ENCODE results near the gene AADACL4.

The AADACL4 gene

GRCh38 chr1:12643785-12644184 lies at the start of gene AADACL4:
Gene AADACL4, plus strand, starts transcription at chr1:12644085. Its CDS starts 462 bp downstream, at chr1:12644547.
- no peak for DNase-seq (ENCODE audit: low read depth)

DNA sequence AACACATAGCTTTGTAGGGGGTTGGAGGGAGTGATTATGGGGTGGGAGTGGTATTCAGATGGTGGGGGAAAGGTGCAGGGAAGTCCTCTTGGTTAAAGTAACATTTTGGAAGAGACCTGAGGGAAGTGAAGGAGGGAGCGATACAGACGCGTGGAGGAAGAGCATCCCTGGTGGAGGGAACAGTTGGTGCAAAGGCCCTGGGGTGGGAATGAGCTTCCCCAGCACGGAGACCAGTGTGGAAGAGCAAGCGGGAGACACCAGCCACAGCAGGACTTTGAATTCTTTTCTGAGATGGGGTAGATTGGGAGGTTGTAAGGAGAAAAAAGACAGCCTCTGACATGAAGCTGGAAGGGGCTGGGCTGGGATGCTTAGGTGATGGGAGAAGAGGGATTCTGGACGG lies 49.4 kb upstream of the AADACL4 start:
- DNase-seq (ENCODE audit: low read depth), result no peak

GRCh38 chr1:12594966-12595756 lies 48.7 kb upstream of the AADACL4 start:
- no peak for DNase-seq (ENCODE audit: low read depth)

DNA sequence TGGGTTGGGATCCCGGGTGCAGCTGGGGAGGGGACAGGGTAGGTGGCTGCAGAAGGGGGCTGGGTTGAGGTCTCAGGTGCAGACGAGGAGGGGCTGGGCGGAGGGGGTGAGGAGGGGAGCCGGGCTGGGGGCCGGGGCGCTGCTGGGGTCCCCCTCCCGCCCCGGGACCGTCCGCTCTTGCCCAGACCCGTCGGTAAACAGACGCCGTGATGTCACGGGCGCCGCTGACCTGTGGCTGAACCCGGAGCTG lies 48.2 kb upstream of the AADACL4 start:
- no peak for DNase-seq (ENCODE audit: low read depth)

DNA sequence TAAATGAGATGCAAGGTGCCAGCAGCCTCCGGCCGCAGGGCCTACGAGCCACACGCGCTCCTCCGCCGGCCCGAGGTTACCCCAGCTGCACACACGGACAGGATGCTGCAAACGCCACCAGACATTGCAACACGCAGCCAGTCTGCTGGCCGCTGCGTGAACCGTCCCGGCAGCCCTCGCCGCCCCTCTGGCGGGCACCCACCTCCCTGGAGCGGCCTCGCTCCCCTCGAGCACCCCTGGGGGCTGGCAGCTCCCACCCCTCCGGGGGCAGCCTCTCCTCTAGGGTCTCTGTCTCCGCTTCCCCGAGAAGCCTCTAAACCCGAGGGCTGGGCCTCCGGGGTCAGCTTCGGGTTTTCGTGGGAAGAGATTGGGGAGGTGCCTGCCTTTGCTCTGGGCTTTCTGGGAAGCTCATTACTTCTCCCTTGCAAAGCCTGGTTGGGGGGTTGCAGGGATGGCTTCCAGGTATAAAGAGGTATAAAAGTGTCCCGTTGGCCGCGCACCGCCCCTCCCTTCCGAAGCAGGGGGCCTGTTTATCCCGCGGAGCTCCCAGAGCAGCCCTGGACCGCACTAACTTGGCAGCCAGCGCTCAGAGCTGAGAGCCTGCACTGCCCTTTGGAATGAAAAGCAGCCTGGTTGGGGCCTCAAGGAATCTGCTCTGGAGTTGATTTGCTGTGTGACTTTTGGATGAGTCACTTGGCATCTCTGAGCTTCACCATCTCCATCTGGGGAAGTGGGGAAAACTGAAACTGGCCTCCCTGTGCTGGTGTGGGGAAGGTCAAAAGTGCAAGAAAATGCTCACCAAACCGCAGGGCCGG lies 47.7 kb upstream of the AADACL4 start:
- DNase-seq (ENCODE audit: low read depth), result peak; percentile 97

- no peak for DNase-seq (ENCODE audit: low read depth)
These were observed 46.1 kb upstream of the AADACL4 start for GRCh38 chr1:12597792-12598191.

GRCh38 chr1:12598974-12599373 lies 44.9 kb upstream of the AADACL4 start:
- no peak for DNase-seq (ENCODE audit: low read depth)

GRCh38 chr1:12599657-12600056 lies 44.2 kb upstream of the AADACL4 start:
- DNase-seq (ENCODE audit: low read depth), result no peak

DNA sequence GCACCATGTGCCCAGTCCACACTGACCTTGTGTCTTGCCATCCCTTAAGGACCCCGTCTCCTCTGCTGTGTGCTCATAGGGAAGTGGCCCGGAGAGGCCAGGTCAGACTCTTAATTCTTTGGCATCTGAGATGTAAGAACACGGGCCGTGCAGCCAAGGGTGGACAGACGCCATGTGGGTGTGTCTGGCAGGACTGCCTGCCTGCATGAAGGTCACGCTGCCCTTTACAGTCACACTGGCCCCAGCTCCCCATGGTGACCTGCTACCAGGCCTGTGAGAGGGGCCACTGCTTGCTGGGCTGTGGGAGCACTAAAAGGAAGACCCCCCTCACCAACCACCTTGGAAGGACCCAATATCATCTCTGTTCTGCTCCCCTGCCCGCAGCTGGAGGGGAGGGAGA lies 43.5 kb upstream of the AADACL4 start:
- DNase-seq (ENCODE audit: low read depth), result no peak

GRCh38 chr1:12600880-12601633 lies 42.8 kb upstream of the AADACL4 start:
- DNase-seq (ENCODE audit: low read depth), result no peak

DNA sequence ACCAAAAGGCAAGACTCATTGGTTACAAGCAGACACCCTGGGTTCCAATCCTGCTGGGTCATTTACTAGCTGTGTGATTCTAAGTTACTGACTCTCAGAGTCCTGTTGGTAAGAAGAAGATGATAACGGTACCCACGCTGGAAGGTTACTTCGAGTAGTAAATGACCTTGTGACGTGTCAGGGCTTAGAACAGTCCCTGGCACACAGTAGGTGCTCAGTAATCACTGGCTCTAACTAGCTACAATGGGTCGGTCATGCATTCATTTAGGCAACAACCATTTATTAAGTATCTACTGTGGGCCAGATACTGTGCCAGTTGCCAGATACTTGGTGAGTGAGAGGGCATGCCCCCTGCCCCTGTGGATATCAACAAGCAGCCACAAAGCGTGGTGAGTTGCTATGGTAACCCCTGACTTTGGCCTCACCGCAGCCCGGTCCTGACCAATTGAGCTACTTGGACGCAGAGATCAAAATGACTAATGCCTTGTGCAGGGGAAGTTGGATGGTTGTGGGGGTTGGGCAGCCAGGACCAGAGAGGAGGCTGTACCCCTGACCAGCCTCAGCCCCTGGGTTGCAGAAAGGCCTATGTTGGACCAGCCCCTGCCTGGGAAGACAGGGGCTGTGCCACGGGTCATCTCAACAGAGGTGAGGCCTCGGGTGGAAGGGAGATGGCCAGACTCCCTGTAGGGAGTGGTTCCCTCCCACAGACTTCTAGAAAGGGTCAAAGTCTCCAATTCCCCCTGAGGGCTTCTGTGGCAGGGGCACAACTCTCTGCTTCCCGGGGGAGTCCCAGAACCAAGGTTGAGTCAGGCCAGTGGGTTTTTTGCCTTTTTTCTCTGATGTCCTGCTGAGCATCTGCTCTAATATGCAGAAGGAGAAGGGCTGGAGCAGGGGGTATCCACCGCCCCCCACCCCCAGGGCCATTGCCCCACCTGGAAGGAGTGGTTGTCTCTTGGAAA lies 41.9 kb upstream of the AADACL4 start:
- DNase-seq (ENCODE audit: low read depth), result peak; percentile 82

- no peak for DNase-seq (ENCODE audit: low read depth)
These were observed 41.2 kb upstream of the AADACL4 start for GRCh38 chr1:12602659-12603024.

DNA sequence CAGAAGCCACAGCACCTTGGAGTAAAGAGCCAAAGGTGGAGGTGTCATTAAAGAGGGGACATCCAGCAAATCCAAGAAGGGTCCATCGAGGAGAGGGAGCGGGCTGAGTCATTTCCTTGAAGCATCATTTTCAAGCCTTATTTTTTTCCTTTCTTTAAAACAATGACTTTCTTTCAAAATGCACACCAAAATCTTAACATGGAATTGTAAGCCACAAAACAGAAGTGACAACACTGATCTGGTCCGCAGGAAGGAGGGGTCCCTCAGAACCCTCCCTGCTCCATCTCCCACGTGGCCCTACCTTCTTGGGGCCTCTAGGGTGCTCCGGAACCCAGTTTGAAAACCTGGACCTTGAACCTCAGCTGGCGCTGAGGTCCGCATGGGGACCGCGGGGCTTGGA lies 40.7 kb upstream of the AADACL4 start:
- DNase-seq (ENCODE audit: low read depth), result no peak

DNA sequence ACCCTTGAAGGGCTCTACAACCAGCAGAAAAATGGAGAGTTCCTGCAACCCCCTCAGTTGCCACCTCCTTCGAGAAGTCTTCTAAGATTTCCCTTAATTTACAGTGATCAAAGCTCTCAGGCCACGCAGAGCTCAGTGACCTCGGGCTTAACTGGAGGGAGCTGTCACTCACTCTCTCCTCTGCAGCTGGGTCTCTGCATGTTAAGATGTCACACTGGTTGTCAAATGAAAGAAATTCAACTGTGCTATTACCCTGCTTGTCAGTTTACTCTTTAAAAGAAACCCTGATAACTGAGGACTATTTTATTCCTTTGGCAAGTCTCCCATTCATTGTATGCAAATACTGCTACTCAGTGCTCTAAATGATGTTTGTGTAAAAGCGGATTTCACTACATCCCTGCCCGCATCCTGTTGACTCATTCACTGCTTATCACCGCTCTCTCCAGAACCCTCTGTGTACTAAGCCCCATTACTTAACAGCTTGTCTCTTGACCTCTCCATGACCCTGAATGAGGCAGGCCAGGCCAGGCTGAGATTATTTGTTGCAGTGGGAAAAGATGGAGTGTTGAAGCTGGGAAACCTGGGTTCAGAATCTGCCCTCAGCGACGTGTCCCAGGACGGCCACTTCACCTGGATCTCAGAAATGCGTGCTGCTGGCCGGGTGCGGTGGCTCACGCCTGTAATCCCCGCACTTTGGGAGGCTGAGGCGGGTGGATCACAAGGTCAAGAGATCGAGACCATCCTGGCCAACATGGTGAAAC lies 39.6 kb upstream of the AADACL4 start:
- DNase-seq (ENCODE audit: low read depth), result peak; percentile 88

- DNase-seq (ENCODE audit: low read depth), result no peak
These were observed 38.9 kb upstream of the AADACL4 start for GRCh38 chr1:12604986-12605385.

DNA sequence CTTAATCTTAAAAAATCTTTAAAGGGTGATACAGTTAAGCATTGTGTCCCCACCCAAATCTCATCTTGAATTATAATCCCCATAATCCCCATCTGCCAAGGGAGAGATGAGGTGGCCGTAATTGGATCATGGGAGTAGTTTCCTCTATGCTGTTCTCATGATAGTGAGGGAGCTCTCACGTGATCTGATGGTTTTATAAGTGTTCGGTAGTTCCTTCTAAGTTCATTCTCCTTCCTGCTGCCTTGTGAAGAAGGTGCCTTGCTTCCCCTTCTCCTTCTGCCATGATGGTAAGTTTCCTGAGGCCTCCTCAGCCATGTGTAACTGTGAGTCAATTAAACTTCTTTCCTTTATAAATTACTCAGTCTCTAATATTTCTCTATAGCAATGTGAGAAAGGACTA lies 36.6 kb upstream of the AADACL4 start:
- DNase-seq (ENCODE audit: low read depth), result no peak

- DNase-seq (ENCODE audit: low read depth), result no peak
These were observed 35.5 kb upstream of the AADACL4 start for GRCh38 chr1:12608311-12608957.

DNA sequence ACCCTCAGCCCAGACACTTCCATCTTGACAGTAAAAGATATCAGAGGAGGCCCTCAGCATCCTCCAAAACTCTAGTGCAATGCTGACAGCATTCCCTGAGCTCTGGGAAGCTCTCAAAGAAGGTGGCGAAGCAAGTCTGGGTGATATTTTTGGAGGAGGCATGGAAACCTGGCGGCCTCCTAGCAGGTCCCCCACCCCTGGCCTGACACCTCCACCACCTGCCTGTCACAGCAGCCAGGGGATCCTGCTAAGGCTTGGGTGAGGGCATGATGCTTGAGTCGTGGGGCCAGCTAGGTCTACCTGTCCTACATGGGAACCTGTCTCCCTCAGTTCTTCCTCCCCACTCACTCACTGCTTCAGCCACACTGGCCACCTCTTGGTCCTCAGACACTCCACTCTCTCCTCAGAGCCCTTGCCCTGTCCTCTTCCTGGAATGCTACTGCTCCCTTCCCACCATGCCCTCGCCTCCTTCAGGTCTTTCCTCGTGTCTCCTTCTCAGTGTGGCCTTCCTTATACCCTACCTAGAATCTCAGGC lies 34.3 kb upstream of the AADACL4 start:
- DNase-seq (ENCODE audit: low read depth), result no peak

GRCh38 chr1:12610305-12610935 lies 33.5 kb upstream of the AADACL4 start:
- DNase-seq (ENCODE audit: low read depth), result no peak

DNA sequence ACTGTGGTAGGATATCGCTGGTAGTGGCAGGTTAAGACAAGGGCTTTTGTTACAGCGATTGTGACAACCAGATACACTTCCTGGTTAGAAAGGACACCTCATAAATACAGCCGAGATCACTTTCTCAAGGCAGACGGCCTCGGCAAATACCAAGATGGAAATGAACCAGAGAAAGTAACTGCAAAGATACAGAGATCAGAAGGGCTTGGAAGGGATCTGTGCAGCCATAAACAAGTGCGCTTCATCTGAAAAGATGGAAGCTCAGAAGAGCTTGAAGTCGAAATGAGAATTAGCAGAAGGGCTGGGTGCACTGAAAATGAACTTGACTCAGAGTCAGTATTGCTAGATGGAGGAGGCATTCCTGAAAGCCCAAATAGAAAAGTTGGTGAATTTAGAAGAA lies 32.9 kb upstream of the AADACL4 start:
- DNase-seq (ENCODE audit: low read depth), result no peak

Measured in stromal cell of bone marrow (primary cell).